ENCODE data around the gene DBT.

DNA sequence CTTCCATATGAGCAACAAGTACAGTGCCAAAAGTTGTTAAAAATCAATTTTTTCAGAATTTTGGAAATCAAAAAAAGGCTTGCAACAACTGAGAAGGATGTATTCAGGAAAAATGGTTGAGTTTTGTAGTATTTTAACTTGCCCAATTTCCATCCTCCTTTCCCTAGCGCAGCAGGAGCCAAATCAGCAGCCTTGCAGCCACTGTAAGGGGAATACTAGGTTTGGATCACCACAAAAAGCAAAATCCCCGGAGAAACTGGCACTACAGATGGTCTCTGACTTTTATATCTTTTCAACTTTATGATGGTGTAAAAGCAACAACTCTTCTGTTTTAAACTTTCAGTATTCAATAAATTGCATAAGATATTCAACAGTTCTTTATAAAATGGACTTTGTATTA is 17.9 kb downstream of the DBT start:
- TF ChIP-seq, protein P1, sequence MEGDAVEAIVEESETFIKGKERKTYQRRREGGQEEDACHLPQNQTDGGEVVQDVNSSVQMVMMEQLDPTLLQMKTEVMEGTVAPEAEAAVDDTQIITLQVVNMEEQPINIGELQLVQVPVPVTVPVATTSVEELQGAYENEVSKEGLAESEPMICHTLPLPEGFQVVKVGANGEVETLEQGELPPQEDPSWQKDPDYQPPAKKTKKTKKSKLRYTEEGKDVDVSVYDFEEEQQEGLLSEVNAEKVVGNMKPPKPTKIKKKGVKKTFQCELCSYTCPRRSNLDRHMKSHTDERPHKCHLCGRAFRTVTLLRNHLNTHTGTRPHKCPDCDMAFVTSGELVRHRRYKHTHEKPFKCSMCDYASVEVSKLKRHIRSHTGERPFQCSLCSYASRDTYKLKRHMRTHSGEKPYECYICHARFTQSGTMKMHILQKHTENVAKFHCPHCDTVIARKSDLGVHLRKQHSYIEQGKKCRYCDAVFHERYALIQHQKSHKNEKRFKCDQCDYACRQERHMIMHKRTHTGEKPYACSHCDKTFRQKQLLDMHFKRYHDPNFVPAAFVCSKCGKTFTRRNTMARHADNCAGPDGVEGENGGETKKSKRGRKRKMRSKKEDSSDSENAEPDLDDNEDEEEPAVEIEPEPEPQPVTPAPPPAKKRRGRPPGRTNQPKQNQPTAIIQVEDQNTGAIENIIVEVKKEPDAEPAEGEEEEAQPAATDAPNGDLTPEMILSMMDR (IDR thresholded peaks at IDR 0.05): no peak
- no peak for TF ChIP-seq POLR2A (IDR thresholded peaks at IDR 0.05)
- no peak for TF ChIP-seq POLR2AphosphoS5 (IDR thresholded peaks at IDR 0.05)

Measured in stomach (tissue), 4 donors.